Dermis microvascular lymphatic vessel endothelial cell (primary cell): ENCODE measurements around the gene GPR31. TPM values are rescaled to one million over a fixed set of nuclear protein-coding genes. Genes with fewer than 3 reads are reported as not detected.

ENCODE experiments used
- DNase-seq, 2 donors: peaks; one replicate each; pipeline versions ENCODE4 v3.0.0 to v3.0.0-alpha.2; 2010; ENCODE audit warnings: low read depth in 2 of 2
- total RNA-seq: library from RNA; depleted of rRNA; stranded (reverse); fragments of >200 nt; gene quantifications from 2 replicates; pipeline ENCODE4 v1.2.1, GENCODE V29; 2014

GPR31 gene
- total RNA-seq, 1 donor from 2014 or later: not detected

DNA sequence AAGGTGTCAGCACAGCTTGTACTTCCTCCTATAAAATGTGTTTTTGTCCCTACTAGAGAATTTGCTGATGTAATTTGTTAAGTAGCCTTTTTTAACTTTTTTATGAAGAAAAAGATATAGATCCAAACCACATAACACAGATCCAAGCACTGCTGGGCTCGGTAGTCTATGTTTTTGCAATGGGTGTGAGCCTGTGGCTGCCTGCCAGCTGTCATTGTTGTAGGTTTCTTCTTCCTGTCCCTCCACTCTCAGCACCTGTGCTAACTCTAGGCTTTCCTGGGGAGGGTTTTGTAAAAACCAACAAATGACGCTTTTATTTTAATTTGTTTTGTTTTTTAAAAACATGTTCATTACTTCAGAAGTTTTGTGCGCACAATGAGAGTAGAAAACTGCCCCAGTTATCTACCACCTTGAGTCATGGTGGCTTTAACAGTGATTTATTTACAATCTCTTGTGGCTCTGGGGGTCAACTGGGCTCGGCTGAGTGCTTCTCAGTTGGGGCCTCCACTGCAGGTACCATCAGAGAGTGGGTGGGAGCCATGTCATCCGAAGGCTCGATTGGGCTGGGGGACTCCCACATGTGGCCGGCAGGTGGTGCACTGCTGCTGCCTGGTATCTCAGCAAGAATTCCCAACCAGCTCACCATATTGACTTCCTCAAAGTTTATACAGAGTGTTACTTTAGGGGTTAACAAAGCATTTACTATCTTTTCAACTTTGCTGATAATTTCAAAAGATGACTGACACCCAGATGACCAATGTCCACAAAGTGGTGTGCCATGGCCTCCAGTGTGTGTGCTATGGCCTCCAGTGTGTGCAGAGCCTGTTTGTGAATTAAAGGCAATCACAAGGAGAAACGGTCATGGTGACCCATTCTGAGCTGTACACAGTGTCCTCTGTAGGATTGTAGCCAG, 37.9 kb downstream of the GPR31 start:
- DNase-seq: no peak

GRCh38 chr6:167118839-167119238, 38.9 kb downstream of the GPR31 start:
- no peak for DNase-seq

DNA sequence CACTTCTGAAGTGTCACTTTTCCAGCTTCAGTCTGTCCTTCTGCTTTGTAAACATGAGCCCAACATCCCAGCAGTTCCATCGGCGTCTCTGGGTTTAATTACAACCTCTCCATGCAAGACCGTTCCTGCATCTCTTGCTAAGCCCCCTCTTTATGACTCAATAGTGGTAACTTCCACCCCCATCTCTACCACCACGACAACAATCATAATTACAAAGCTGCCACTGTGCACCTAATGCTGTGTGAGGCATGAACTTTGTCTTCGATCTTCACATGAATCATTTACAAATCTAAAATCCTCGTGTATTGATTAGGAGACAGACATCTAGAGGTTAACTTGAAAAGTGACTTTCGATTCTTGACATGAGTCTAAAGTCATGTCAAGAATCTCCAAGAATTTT, 39.8 kb downstream of the GPR31 start:
- DNase-seq: no peak

- no peak for DNase-seq
Measured at GRCh38 chr6:167116838-167117228, 40.9 kb downstream of the GPR31 start.

- DNase-seq: no peak
Measured at GRCh38 chr6:167116109-167116837, 41.5 kb downstream of the GPR31 start.

DNA sequence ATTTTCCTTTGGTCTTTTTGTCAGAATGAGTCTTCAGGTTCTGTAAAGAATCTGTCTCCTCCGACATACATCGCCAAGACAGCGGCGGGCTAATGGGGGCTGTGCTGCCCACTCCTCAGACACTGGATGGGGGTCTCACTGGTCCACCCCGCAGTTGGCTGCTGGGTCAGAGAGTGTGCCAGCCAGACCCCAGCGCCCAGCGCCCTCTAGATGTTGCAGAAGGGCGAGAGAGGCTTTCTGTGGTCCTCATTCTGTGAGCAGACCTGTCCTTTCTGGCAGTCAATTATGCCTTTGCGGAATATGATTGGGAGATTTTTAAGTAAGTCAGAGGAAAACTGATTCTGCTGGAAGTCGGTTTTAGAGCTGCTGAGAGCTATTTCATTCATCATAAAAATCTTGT, 42.7 kb downstream of the GPR31 start:
- DNase-seq: no peak

DNA sequence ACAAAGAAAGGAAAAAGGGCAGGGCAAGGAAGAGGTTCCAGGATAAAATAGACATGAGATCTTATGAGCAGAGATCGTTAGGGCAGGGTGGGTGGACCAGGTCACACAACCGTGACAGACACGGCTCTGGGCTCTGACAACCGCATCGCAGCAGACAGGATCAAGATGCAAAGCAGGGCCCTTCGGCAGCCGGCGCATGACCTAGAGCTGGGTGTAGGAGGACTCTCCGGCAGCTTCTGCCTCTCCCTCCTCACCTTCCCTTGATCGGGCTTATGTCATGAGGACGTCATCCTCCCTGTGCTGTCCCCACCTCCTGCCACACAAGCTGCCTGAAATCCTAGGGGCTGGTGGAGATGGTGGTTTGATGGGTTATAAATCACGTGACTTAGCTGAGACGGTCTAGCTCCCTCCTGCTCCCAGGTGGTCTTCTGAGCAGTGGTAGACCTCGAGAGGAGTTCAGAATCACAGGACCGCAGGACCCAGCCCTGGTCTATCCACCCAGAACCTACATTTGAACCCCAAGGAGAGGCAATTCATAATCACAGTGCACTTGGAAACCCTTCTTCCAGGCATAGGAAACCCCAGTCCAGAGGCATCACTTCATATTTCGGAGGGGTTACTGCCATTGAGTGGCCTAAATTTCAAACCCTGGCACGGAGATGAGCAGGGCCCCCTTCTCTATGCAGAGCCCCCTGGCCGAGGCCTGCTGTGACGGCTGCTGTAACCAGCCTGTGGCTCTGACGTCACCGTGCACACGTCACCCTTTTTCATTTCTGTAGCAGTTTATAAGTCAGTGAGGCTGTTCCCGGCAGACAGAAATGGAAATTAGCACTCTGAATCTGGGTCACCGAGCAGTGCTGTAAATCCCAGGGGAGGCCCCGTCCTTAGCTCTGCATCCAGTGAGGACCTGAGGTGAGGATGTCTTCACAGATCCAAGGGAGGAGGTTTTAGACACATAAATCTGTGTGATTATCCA, 43.6 kb downstream of the GPR31 start:
- DNase-seq: no peak

DNA sequence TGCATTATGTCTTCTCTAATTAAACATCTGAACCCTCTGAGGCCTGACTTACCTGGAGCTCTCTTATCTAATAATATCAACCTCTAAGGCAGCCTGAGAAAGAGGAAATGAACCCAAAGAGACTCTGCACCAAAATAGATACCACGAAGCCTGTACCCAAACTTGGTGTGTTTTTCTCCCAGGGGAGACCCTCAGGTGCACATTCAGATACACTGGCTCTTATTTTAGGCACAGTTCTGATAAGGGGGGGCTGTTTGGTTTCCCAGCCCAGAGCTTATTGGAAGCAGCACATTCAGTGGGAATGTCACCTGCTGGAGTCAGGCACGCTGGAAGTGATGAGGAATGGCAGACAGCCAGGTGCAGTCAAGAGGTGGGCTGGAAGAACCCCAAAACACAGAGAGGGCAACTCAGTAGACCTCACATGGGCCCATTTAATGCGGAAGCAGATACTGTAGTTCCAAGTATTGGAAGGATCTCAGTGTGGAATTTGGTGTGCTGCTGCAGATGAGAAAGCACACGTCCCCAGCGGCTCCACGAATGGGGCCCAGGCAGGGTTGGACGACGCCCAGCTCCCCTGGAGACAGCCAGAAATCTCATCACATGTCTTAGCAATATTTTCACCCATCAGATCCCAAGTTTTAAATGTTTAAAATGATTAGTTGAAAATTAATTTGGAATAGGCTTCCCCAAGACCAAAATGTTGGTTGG, 44.6 kb downstream of the GPR31 start:
- DNase-seq: no peak

DNA sequence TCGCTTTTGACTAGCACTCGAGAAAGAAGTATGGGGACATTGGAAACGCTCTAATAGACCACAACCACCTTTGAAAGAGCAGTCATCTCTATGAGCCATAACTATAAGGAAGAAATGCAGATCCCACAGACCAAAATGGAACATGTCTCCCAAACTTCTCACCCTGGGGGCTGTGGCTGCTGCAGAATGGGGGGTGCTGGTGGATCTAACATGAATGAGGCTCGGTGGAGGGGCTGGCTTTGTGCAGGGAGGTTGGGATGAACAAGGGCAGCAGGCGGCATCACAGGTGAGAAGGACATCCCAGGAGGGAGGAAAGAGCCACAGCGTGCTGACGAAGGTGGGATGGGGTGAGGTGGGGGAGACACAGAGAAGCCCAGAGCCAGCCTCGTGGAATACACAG, 45.4 kb downstream of the GPR31 start:
- DNase-seq: no peak

GRCh38 chr6:167111597-167111996, 46.2 kb downstream of the GPR31 start:
- no peak for DNase-seq

GRCh38 chr6:167109651-167110050, 48.1 kb downstream of the GPR31 start:
- no peak for DNase-seq

GRCh38 chr6:167108278-167108677, 49.5 kb downstream of the GPR31 start:
- DNase-seq: no peak

DNA sequence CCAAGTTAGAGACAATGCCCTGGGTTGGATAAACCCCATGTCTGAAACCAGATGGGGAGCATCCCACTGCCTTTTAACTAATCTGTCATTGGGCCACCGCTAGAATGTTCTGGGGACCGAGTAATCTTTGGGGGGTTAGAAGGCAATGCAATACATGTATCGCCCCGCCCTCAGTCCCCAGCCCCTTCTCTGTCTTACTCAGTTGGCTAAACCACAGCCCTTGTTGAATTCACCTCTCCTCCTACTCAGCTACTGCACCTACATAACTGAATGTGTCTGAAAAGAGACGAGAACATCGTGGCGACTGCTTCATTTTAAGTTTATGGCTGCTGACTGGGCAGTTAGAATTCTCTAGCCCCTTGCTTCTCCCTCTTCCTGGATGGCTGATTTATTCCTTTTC, 50.0 kb downstream of the GPR31 start:
- DNase-seq: no peak

DNA sequence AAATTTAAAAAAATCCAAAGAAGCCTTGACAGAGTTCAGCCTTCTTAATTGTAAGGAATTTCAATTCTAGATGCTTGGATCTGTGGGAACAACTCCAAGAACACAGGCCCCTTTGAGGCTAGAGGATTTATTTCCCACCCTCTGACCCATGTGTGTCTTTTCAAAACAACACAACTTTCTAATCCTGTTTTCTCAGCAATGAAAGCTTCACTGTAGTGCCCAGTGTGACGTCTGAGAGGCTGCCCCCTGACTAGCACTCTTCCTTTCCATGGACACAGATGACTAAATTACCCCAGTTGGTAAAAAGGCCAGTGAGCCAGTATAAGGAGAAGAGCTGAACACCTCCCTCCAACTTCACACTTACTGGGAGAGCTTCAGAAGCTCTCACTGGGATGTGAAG, 51.4 kb downstream of the GPR31 start:
- no peak for DNase-seq

Other genes with a start within 250 kb of the GPR31 start
- gene RNASET2, start 201.4 kb downstream of the GPR31 start, total RNA-seq: 10.7 and 11.6 TPM in 2 replicates
- gene CEP43, start 158.6 kb downstream of the GPR31 start, total RNA-seq: 6.4 and 10.3 TPM in 2 replicates
- gene CCR6, start 34.9 kb downstream of the GPR31 start, total RNA-seq: not detected in 2 replicates
- not detected in 2 replicates for gene UNC93A, start 133.3 kb upstream of the GPR31 start, total RNA-seq
- not detected in 2 replicates for gene TTLL2, start 167.1 kb upstream of the GPR31 start, total RNA-seq